Esophagus (tissue), 2 donors: ENCODE results near the gene DBR1. TPM values are rescaled to one million over a fixed set of nuclear protein-coding genes. Genes with fewer than 3 reads are reported as not detected.

Experiments used
- H3K27ac ChIP-seq, 2 donors: one replicate each; pipeline ENCODE4 v1.5.1; 2013; ENCODE audit warnings: low read depth in 2 of 2, mild to moderate bottlenecking in 2 of 2, inconsistent platforms in 1 of 2, low read length in 1 of 2, moderate library complexity in 1 of 2
- H3K27me3 ChIP-seq, 2 donors: one replicate each; pipeline ENCODE4 v1.6.1; 2013; ENCODE audit warnings: low read length in 2 of 2, control low read depth in 1 of 2, mild to moderate bottlenecking in 1 of 2; ENCODE audit not compliant: insufficient read depth in 2 of 2, control insufficient read depth in 1 of 2
- H3K36me3 ChIP-seq, 2 donors: one replicate each; pipeline ENCODE4 v1.6.1; 2013; ENCODE audit warnings: low read length in 1 of 2; ENCODE audit not compliant: control insufficient read depth in 2 of 2, insufficient read depth in 2 of 2
- H3K4me1 ChIP-seq, 2 donors: one replicate each; pipeline ENCODE4 v1.6.1; 2013; ENCODE audit warnings: low read length in 1 of 2; ENCODE audit not compliant: control insufficient read depth in 2 of 2, insufficient read depth in 2 of 2
- H3K4me3 ChIP-seq, 2 donors: one replicate each; pipeline ENCODE4 v1.5.1; 2013; ENCODE audit warnings: low read length in 2 of 2, mild to moderate bottlenecking in 2 of 2, low read depth in 1 of 2, moderate library complexity in 1 of 2
- H3K9me3 ChIP-seq, 2 donors: one replicate each; pipeline ENCODE4 v1.6.1; 2013; ENCODE audit warnings: mild to moderate bottlenecking in 2 of 2, low read depth in 1 of 2, low read length in 1 of 2, moderate library complexity in 1 of 2; ENCODE audit not compliant: control insufficient read depth in 2 of 2, insufficient read depth in 1 of 2
- WGBS, 2 donors: extraction: QIAGEN DNeasy Blood & Tissue Kit; methylation state at CpG; one replicate each; pipeline ENCODE4 v1.1.7; 2013; 5-methylcytosine and 5-hydroxymethylcytosine counted together
- polyA plus RNA-seq, 2 donors: library from polyadenylated mRNA; stranded (reverse); fragments of 200-250 nt; gene quantifications; one replicate each; pipeline ENCODE4 v1.2.3, GENCODE V29; 2013
- donor health status: healthy with polysubstance abuse.
- donor health status: Bipolar disorder and iron deficiency.

DBR1 gene
- polyA plus RNA-seq, 2 donors = 3.6 to 6.3 TPM

GRCh38 chr3:138132239-138132638 is 42.5 kb downstream of the DBR1 start, which contains the start of gene A4GNT:
Gene A4GNT (minus strand): TSS chr3:138132390. CDS start chr3:138131256, 1,134 bp downstream.
- Histone ChIP-seq H3K4me3 (no peak within 1 kb of the TSS), H3K36me3 (no peaks in the 10 kb centered on the region), H3K4me1 (no peaks in the 10 kb centered on the region), H3K27me3 (no peaks in the 10 kb centered on the region), H3K27ac (no peak within 1 kb of the TSS), H3K9me3 (no peaks in the 10 kb centered on the region)
- WGBS, 2 donors = 64 to 74% methylated on average over 1 of the region's 1 CpG

- H3K27me3 ChIP-seq = no peaks in the 10 kb centered on the region
- no peak overlapping the region for H3K4me3 ChIP-seq
- H3K4me1 ChIP-seq = peaks cover 0 to 7% of the 10 kb centered on the region in 2 donors
- no peak overlapping the region for H3K27ac ChIP-seq
- no peaks in the 10 kb centered on the region for H3K9me3 ChIP-seq
- H3K36me3 ChIP-seq = no peaks in the 10 kb centered on the region
- 86 to 88% methylated on average over 1 of the region's 1 CpG for WGBS, 2 donors
These were observed 46.9 kb downstream of the DBR1 start for GRCh38 chr3:138127636-138128365.

- H3K27me3 ChIP-seq = no peaks in the 10 kb centered on the region
- H3K4me3 ChIP-seq = no peak overlapping the region
- H3K4me1 ChIP-seq = peaks cover 0 to 7% of the 10 kb centered on the region in 2 donors
- H3K36me3 ChIP-seq = no peaks in the 10 kb centered on the region
- 36 to 38% methylated on average over 5 of the region's 5 CpGs for WGBS, 2 donors
- H3K27ac ChIP-seq = no peak overlapping the region
- H3K9me3 ChIP-seq = no peaks in the 10 kb centered on the region
These were observed 49.0 kb downstream of the DBR1 start for GRCh38 chr3:138125548-138126221.

GRCh38 chr3:138124706-138125355 is 49.9 kb downstream of the DBR1 start:
- no peaks in the 10 kb centered on the region for H3K9me3 ChIP-seq
- no peaks in the 10 kb centered on the region for H3K27me3 ChIP-seq
- H3K4me1 ChIP-seq = peaks cover 0 to 7% of the 10 kb centered on the region in 2 donors
- WGBS, 2 donors = 74 to 82% methylated on average over 10 of the region's 10 CpGs
- H3K27ac ChIP-seq = no peak overlapping the region
- H3K36me3 ChIP-seq = no peaks in the 10 kb centered on the region
- no peak overlapping the region for H3K4me3 ChIP-seq

- Histone ChIP-seq H3K9me3 (no peaks in the 10 kb centered on the region), H3K27ac (no peak overlapping the region), H3K36me3 (no peaks in the 10 kb centered on the region), H3K4me3 (no peak overlapping the region), H3K4me1 (peaks cover 0 to 7% of the 10 kb centered on the region in 2 donors), H3K27me3 (no peaks in the 10 kb centered on the region)
- 87 to 91% methylated on average over 6 of the region's 6 CpGs for WGBS, 2 donors
These were observed 50.5 kb downstream of the DBR1 start for GRCh38 chr3:138124188-138124587.

- H3K36me3 ChIP-seq = no peaks in the 10 kb centered on the region
- no peaks in the 10 kb centered on the region for H3K27me3 ChIP-seq
- 64 to 67% methylated on average over 4 of the region's 4 CpGs for WGBS, 2 donors
- H3K9me3 ChIP-seq = no peaks in the 10 kb centered on the region
- no peak overlapping the region for H3K27ac ChIP-seq
- H3K4me1 ChIP-seq = peaks cover 0 to 3% of the 10 kb centered on the region in 2 donors
- H3K4me3 ChIP-seq = no peak overlapping the region
These were observed 55.3 kb downstream of the DBR1 start for GRCh38 chr3:138119423-138119766.

GRCh38 chr3:138118612-138119422 is 55.9 kb downstream of the DBR1 start:
- Histone ChIP-seq H3K4me1 (peaks cover 0 to 5% of the 10 kb centered on the region in 2 donors), H3K27me3 (no peaks in the 10 kb centered on the region), H3K4me3 (no peak overlapping the region), H3K27ac (no peak overlapping the region), H3K9me3 (no peaks in the 10 kb centered on the region), H3K36me3 (no peaks in the 10 kb centered on the region)
- 24 to 28% methylated on average over 8 of the region's 8 CpGs for WGBS, 2 donors

GRCh38 chr3:138114988-138115971 is 59.4 kb downstream of the DBR1 start, which contains the start of gene DZIP1L:
Gene DZIP1L (minus strand): TSS chr3:138115608. CDS start chr3:138103971, 11,637 bp downstream.
- H3K4me1 ChIP-seq = peaks cover 0 to 5% of the 10 kb centered on the region in 2 donors
- peak within 1 kb of the TSS; percentile 51 to 54 for H3K4me3 ChIP-seq
- H3K27me3 ChIP-seq = no peaks in the 10 kb centered on the region
- H3K9me3 ChIP-seq = no peaks in the 10 kb centered on the region
- H3K27ac ChIP-seq = peak within 1 kb of the TSS; percentile 63 to 76
- 1% methylated on average over 82 to 86 of the region's 86 CpGs for WGBS, 2 donors
- H3K36me3 ChIP-seq = no peaks in the 10 kb centered on the region
